ENCODE data around the gene KCNC2.

- TF ChIP-seq CTCF (IDR thresholded peaks at IDR 0.05) (no peak), POLR2A (IDR thresholded peaks at IDR 0.05) (no peak)
Observed at GRCh38 chr12:75196408-75196807, 13.2 kb downstream of the KCNC2 start.

All from prostate gland (tissue), 2 donors.